Natural killer cell treated with Interleukin-12 subunit alpha and Interleukin-12 subunit beta and Interleukin-15 and Interleukin-18, amount 100 ng/mL, for 72 hours (primary cell): ENCODE results near the gene EPO. TPM values are rescaled to one million over a fixed set of nuclear protein-coding genes. Genes with fewer than 3 reads are reported as not detected.
"Not testable (repeated sequence)": the region's sequence is repeated elsewhere in the genome, so short reads cannot be mapped to it uniquely, and the experiment has no call there.

ENCODE experiments used
- ATAC-seq, 2 donors: fragments of 150-1000 bp; cut with Tn5 transposase in 1 of 2; sonication (Bioruptor Pico), chemical (Tn5 transposase) in 1 of 2; 2 replicates each; pipeline ENCODE4 v1.10.0; 2021
- DNase-seq: peaks from one replicate; pipeline ENCODE4 v3.0.0; 2022; ENCODE audit warnings: low spot score
- H3K27ac Mint-ChIP-seq, 2 donors: 1 replicate in 1 of 2; 2 replicates in 1 of 2; pipeline ENCODE4 v1.8.0; 2022; ENCODE audit warnings: mixed read lengths in 2 of 2, mild to moderate bottlenecking in 1 of 2, moderate library complexity in 1 of 2
- H3K27me3 Mint-ChIP-seq, 2 donors: 1 replicate in 1 of 2; 2 replicates in 1 of 2; pipeline ENCODE4 v1.8.0; 2022; ENCODE audit warnings: mixed read lengths in 2 of 2
- H3K36me3 Mint-ChIP-seq: one replicate; pipeline ENCODE4 v1.8.0; 2022; ENCODE audit warnings: mixed read lengths
- H3K4me1 Mint-ChIP-seq, 2 donors: 1 replicate in 1 of 2; 2 replicates in 1 of 2; pipeline ENCODE4 v1.8.0; 2022; ENCODE audit warnings: low read depth in 2 of 2, mixed read lengths in 2 of 2, mild to moderate bottlenecking in 1 of 2
- H3K4me3 Mint-ChIP-seq: one replicate; pipeline ENCODE4 v1.8.0; 2022; ENCODE audit warnings: mixed read lengths
- H3K9me3 Mint-ChIP-seq: 2 replicates; pipeline ENCODE4 v1.8.0; 2022; ENCODE audit warnings: mixed read lengths
- total RNA-seq, 2 donors: library from RNA; stranded (reverse); gene quantifications; one replicate each; pipeline ENCODE4 v1.2.3, GENCODE V29; 2022

The EPO gene
- total RNA-seq, 2 donors from 2014 or later = not detected

GRCh38 chr7:100759357-100760171 lies 39.3 kb downstream of the EPO start:
- DNase-seq = no peak
- H3K4me3 Mint-ChIP-seq = no peak overlapping the region
- ATAC-seq = no peak
- H3K36me3 Mint-ChIP-seq = no peaks in the 10 kb centered on the region
- H3K27me3 Mint-ChIP-seq = no peaks in the 10 kb centered on the region
- H3K27ac Mint-ChIP-seq = no peak overlapping the region
- no peaks in the 10 kb centered on the region for H3K9me3 Mint-ChIP-seq
- no peaks in the 10 kb centered on the region for H3K4me1 Mint-ChIP-seq

- ATAC-seq = not testable (repeated sequence)
Observed at GRCh38 chr7:100762841-100763240, 42.6 kb downstream of the EPO start.

GRCh38 chr7:100763556-100764140 lies 43.4 kb downstream of the EPO start:
- Mint-ChIP-seq H3K4me3 (no peak overlapping the region), H3K27ac (no peak overlapping the region), H3K4me1 (no peaks in the 10 kb centered on the region), H3K9me3 (no peaks in the 10 kb centered on the region), H3K27me3 (peaks cover 0 to under 1% of the 10 kb centered on the region in 2 donors), H3K36me3 (no peaks in the 10 kb centered on the region)
- ATAC-seq (no peak), DNase-seq (no peak)

More at GRCh38 chr7:100762841-100763240, 42.6 kb downstream of the EPO start:
- not testable (repeated sequence) for H3K27me3 Mint-ChIP-seq, H3K9me3 Mint-ChIP-seq, H3K36me3 Mint-ChIP-seq, DNase-seq, H3K4me1 Mint-ChIP-seq, H3K4me3 Mint-ChIP-seq, H3K27ac Mint-ChIP-seq

GRCh38 chr7:100764841-100765240 lies 44.6 kb downstream of the EPO start:
- H3K4me1 Mint-ChIP-seq = no peaks in the 10 kb centered on the region
- DNase-seq = no peak
- no peak overlapping the region for H3K27ac Mint-ChIP-seq
- peak in 1 of 2 donors; percentile 38 for ATAC-seq
- no peaks in the 10 kb centered on the region for H3K36me3 Mint-ChIP-seq
- H3K27me3 Mint-ChIP-seq = peaks cover 3 to 13% of the 10 kb centered on the region in 2 donors
- no peak overlapping the region for H3K4me3 Mint-ChIP-seq
- H3K9me3 Mint-ChIP-seq = no peaks in the 10 kb centered on the region

GRCh38 chr7:100765250-100765649 lies 45.0 kb downstream of the EPO start:
- peaks cover 3 to 13% of the 10 kb centered on the region in 2 donors for H3K27me3 Mint-ChIP-seq
- no peak overlapping the region for H3K4me3 Mint-ChIP-seq
- no peaks in the 10 kb centered on the region for H3K9me3 Mint-ChIP-seq
- no peak for DNase-seq
- no peak overlapping the region for H3K27ac Mint-ChIP-seq
- H3K36me3 Mint-ChIP-seq = no peaks in the 10 kb centered on the region
- no peak for ATAC-seq
- H3K4me1 Mint-ChIP-seq = no peaks in the 10 kb centered on the region

GRCh38 chr7:100768784-100769183 lies 48.5 kb downstream of the EPO start:
- Mint-ChIP-seq H3K9me3 (no peaks in the 10 kb centered on the region), H3K4me1 (no peaks in the 10 kb centered on the region), H3K27ac (no peak overlapping the region), H3K36me3 (no peaks in the 10 kb centered on the region), H3K4me3 (no peak overlapping the region), H3K27me3 (peaks cover 3 to 13% of the 10 kb centered on the region in 2 donors)
- DNase-seq = no peak
- ATAC-seq = no peak

Other genes starting within 250 kb of the EPO start
- 100 to 1,000 TPM; 129 to 134 TPM for gene TSC22D4, start 241.3 kb upstream of the EPO start, total RNA-seq
- gene NYAP1, start 236.5 kb upstream of the EPO start, total RNA-seq = not detected
- 10 to 100 TPM; 45.2 to 49.4 TPM for gene AGFG2, start 181.3 kb upstream of the EPO start, total RNA-seq
- gene SAP25, start 146.6 kb upstream of the EPO start, total RNA-seq = 10 to 100 TPM; 10.1 to 25.2 TPM
- gene LRCH4, start 134.3 kb upstream of the EPO start, total RNA-seq = 100 to 1,000 TPM; 125 to 150 TPM
- under 1 TPM in 1 of 2 donors, not detected in 1; 0.21 TPM for gene FBXO24, start 134.1 kb upstream of the EPO start, total RNA-seq
- 1 to 10 TPM; 5.4 to 5.6 TPM for gene PCOLCE, start 118.1 kb upstream of the EPO start, total RNA-seq
- 10 to 100 TPM; 17.6 to 19.2 TPM for gene MOSPD3, start 107.9 kb upstream of the EPO start, total RNA-seq
- 10 to 100 TPM; 10.1 to 34.1 TPM for gene TFR2, start 78.9 kb upstream of the EPO start, total RNA-seq
- not detected for gene ACTL6B, start 64.0 kb upstream of the EPO start, total RNA-seq
- 100 to 1,000 TPM; 345 to 348 TPM for gene GNB2, start 46.7 kb upstream of the EPO start, total RNA-seq
- gene GIGYF1, start 26.2 kb upstream of the EPO start, total RNA-seq = 10 to 100 TPM; 28.5 to 72.1 TPM
- 10 to 100 TPM; 46.6 to 64.9 TPM for gene POP7, start 14.3 kb upstream of the EPO start, total RNA-seq
- not detected for gene ZAN, start 13.1 kb downstream of the EPO start, total RNA-seq
- 1 to 10 TPM; 1.2 to 3.0 TPM for gene EPHB4, start 107.1 kb downstream of the EPO start, total RNA-seq
- 10 to 100 TPM; 32.7 to 38.7 TPM for gene SLC12A9, start 132.2 kb downstream of the EPO start, total RNA-seq
- 1 to 10 TPM; 2.7 to 7.4 TPM for gene TRIP6, start 146.9 kb downstream of the EPO start, total RNA-seq
- gene SRRT, start 154.6 kb downstream of the EPO start, total RNA-seq = 100 to 1,000 TPM; 212 to 391 TPM
- gene UFSP1, start 169.2 kb downstream of the EPO start, total RNA-seq = 1 to 10 TPM; 1.8 to 6.0 TPM
- gene ACHE, start 175.4 kb downstream of the EPO start, total RNA-seq = under 1 TPM; 0.64 to 0.73 TPM
- not detected for gene MUC3A, start 229.1 kb downstream of the EPO start, total RNA-seq
- not detected for gene MUC12, start 249.1 kb downstream of the EPO start, total RNA-seq